Iris pigment epithelial cell (primary cell): Measurements from ENCODE around the gene USP24.
"Not testable (repeated sequence)": the region's sequence is repeated elsewhere in the genome, so short reads cannot be mapped to it uniquely, and the experiment has no call there.

ENCODE experiments used
- DNase-seq: peaks from one replicate; pipeline ENCODE4 v3.0.0-alpha.2; 2011; ENCODE audit warnings: low read depth

Gene USP24

DNA sequence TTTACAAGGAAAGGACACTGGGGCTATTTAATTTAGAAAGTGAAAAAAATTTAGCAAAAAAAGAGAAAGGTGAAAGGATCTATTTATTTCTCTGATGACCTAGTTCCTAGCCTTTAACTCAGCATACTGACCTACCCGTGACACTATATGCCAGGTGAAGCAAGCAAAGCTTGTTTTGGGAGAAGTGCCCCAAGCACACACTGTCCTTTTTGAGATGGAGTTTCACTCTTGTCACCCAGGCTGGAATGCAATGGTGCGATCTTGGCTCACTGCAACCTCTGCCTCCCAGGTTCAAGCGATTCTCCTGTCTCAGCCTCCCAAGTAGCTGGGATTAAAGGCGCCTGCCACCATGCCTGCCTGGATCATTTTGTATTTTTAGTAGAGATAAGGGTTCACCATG, 14.6 kb upstream of the USP24 start:
- not testable (repeated sequence) for DNase-seq

DNA sequence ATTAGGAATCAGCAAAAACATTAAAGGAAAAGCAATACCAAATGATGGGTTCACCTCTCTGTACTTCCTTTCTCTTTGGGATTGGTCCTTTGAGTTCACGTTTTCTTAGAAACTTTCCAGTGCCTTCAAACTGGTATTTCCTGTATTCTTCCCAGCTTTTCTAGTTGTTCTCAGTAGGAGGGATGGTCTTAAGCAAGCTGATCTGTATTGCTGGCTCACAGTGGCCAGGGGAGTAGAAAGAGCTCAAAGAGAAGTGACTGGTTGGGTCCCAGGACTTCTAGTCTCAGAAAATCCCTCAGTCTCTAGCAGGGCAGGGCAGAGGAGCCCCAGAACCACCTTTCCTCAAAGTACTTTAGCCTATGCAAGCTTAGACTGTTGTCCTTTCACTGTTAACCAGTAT, 10.1 kb upstream of the USP24 start:
- no peak for DNase-seq

DNA sequence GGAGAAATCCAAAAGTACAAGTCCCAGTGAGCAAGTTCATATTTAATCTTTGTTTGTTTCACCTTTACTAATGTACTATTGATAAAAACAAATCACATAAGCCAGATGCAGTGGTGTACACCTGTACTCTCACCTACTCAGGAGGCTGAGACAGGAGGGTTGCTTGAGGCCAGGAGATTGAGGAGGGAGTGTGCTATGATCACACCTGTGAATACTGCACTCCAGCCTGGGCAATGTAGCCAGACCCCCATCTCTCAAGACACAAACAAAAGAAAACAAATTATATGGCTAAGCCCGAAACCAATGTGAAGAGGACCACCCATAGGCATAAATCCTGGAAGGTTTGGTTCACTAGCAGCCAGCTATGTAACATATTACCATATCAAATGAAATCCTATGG, 9.6 kb upstream of the USP24 start:
- DNase-seq, result no peak

DNA sequence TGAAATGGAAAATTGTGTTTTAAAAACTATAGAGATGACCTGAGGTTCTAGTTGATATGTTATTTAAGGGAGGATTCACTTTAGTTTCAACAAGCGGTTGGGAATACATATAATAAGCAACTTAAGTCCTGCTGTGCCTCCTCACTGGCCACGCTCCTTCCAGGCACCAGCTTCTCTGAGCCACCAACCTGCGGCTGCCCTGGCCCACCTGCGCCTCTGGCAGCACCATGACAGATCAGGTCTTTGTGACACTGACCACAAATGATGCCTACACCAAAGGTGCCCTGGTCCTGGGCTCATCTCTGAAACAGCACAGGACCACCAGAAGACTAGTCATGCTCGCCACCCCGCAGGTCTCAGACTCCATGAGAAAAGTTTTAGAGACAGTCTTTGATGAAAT, 7.0 kb upstream of the USP24 start:
- no peak for DNase-seq

DNA sequence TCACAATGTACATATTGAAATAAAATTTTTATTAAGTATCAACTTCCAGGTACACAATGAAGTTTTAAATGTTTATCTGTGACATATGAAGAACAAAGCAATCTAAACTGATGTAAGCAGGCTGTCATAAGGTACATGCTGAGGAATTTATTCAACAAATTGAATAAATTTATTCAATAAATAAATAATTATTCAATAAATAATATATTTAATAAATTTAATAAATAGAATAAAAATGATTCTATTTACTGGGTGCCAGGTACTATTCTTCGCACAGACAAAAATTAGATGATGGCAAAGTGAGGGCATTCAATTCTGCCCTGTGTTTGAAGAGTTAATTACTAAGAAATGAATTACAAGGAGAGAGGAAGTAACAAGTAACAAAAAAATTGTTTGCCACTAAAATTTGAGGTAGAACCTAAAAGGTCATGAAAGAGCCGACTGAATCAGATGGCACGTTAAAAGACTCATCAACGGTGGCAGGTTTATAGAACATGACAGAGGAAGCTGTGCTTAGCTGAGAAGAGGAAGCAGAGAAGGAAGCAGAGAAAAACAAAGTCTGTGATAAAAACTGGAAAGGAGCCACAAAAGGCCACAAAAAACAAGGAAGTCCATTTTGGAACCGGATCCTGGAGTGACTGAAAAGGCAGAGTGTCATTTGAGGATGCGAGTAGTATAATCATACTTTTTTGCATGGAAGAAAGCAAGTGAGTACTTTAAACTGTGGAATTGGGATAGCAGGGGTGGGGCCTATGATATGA, 2.2 kb upstream of the USP24 start:
- DNase-seq, result no peak

DNA sequence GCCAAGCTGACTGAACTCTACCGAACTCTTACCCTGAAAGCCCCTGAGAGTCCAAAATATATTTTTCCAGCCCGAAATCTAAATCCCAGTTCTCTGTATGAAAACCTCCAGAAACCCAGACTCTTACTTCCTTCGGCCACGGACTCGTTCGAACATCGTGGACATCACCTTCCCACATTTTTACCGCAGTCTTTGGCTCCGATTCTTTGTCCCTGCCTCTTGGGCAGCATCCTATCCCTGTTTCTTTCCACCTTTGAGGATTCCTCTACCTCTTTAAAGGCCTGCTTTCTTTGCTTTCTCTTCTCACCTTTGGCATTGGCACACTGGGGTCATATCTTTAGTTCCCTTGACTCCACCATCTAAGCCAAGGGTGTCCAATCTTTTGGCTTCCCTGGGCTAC, 932 bp upstream of the USP24 start:
- DNase-seq, result no peak

DNA sequence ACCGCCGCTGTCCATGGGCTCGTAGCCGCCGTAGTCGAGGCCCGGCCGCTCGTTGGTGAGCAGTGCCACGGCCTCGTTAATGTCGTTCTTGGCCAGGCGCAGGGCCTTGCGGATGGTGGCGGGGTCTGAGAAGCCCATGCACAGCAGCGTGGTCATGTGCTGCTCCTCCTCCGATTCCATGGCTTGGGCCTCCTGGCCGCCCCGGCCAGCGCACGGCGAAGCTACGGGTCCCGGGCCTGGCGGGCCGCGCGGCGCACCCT, 300 bp downstream of the USP24 start:
- DNase-seq, result peak; percentile 47

DNA sequence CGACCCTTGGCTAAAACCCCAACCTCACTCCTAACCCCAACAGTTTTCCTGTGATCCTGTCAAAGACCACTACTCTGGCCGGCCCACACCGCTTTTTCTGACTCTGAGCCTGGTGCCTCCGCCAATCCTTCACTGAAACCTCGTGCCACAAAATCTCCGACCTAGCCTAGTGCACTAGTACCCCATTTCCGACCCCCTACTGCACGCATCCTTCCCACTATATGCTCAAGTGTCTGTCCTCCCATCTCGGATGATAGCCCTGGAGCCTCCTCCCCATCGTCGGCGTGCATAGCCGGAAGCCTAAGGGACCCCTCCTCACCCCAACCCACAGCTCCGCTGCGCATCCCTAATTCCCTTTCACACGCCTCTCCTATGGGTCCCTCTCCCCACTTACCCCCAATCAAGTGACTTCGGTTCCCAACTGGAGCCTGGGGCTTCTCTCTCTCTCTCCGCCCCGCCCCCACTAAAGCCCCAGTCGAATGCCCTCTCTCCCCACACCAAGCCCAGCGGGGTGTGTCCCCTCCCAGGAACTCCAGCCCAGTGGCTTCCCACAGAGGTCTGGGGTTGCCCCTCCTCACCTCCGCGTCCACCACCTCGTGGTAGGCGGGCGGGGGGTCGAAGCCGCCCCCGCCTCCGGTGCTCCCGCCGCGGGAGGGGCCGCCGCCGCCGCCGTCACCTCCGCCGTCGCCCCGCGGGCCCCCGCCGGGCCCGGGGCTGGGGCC, 791 bp downstream of the USP24 start:
- no peak for DNase-seq

DNA sequence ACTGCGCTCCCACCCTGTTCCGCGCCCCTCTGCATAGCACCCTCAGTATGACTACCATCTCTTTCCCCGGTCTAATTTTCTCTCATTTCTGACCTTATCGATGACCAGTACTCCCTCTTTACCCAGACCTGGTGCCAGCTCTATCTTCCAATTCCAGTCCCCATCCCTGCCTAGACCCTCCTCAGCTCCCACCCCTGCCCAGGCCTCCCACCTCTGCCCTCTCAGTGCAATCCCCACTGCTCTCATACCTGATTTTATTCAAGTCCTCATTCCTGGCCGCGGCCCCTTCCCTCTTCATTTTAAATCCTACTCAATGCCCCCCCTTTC, 1.3 kb downstream of the USP24 start:
- no peak for DNase-seq

DNA sequence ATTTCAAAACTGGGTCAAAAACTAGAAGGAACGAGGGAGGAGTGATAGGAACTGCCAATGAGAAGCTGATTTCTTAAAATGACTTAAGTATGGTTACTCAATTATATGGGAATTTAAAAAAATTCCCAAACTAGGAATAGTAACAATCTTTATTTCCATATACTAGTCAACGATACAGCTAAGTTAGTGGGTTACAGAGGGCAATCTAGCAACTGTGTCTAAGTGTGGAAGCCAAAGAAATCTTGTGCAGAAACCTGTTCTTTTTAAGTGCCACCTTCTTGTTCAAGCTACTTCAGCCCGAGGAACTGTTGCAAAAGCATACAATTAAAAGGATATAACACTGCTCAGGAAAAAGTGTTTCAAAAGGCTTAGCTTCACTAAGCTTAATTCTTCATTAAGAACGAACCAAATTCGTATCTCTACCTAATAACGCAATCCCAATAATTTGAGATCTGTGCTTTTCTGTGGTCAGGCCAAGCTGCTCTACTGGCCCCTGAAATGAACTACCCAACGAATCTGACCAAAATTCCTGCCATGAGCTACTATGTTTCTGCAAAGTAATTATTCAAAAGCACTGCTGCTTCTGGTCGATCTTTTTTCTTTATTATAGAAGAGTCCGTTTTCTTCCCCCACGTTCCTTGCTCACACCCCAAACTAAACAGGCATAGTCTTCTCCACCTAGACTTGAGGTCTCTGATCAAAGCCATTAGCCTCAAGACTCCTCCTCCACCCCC, 1.8 kb downstream of the USP24 start:
- DNase-seq, result no peak

DNA sequence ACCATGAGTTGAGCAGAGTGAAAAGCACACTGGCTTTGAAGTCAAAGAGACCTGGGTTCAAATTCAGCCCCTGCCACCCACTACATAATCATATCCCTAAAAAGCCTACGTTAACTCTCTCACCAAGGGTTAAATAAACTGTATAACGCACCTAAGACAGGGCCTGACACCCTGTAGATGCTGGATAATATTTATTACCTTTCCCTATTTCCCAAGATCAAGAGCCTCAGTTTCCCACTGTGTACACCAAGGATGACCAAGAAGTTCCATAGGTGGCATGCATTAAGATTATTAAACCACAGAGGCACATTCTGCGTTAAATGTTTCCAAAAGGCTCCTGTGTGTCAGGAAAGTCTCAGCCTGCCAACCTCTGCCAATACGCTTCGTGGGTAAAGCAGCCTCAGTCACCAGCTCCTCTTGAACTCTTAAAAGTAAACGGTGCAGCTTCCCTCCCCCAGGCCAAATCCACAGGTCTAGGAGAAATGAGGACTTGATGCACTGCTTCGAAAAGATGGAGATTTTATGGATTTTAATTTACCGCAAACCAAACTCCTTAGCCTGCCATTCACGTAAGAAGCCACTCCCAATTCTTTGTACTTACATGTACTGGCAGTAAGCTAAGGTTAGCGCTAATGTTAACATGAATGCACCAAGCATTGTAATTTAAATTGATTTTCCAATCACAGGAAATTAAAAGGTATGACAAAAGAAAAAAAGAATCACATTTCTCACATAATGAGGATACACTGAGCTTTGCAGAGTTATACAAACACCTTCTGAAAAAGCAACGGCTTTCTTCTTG, 2.6 kb downstream of the USP24 start:
- no peak for DNase-seq

DNA sequence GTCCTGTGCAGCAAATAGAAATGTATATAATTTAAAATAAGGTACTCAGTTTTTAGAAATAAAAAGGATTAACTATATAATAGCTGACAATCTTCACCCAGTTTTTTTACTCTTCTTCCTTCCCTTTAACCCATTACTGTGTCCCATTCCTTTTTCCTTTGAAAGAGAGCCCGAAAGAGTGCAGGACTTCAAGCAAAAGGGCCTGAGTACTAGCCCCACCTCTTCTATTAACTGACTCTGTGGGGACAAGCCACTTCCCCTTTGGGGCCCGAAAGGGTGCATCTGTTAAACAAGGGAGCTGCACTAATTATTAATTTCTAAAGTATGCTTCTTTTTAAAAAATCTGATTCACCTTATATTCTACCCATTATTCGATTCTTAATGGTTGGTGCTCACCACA, 3.3 kb downstream of the USP24 start:
- DNase-seq, result no peak

DNA sequence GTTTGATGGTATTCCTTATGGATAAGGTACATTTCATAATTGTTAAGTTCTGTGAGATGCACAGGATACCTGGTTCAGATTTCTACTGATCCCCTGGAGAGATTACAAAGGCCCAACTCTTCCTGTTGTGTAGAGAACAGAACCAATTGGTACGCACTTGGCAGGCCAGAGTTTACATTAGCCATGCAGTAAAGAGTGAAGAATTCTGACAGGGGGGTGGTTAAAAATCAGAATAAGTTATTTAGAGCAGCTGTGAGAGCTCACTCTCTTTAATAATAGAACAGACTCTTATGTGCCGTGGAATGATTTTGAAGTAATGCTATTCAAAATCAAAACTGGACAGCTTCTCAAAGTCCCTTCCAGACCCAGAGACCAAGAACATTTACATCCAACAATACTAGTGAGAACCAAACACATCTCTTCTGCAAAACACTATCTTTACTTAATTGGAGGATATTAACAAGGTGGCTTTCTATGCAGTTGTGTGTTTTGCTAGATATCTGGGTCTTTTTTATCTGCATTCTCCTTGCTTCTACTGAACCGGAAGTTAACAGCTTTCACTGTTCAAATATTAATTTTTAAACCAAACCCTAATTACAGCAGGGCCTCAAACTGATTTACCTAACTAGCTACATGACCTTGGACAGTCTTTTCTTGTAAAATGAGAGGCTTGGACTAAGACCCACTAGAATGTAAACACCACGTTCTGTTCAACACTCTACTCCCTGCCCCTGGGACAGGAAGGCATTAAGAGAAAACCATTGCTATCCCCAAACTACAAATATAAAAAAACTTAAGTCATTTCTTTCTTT, 4.0 kb downstream of the USP24 start:
- DNase-seq, result peak; percentile 44

DNA sequence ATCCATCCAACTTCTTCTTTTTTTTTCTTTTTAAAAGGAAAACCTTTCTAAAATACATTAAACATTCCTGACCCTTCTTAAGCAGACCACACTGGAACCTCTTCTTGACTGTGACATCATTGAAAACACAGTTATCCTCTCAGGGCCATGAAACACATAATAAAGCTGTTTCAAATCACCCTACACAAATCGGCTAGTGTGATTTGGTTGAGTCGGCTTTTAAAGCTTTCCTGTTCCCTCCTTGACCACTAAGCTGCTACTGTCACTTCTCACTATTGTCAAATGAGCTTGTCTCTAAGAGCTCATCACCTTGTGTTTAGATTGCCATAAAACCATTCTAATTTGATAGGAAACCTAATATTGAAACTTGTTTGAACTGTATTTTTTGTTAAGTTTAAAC, 5.9 kb downstream of the USP24 start:
- DNase-seq, result no peak

DNA sequence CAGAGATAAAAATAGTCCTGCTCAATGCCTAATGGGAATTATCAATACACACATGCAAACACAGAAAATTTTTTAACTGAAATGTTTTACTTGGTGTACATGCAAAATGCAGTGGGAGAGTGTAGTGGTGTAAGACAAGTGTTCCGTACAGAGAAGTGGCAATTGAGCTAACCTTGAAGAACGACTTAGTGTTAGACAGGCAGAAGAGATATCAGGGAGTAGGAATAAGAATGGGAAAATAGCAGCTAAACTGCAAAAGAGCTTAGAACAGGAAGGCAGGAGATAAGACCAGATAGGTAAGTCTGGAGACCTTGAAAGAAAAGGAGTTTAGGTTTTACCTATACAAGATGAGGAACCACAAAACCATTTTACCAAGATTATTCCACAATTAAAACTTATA, 9.0 kb downstream of the USP24 start:
- no peak for DNase-seq

DNA sequence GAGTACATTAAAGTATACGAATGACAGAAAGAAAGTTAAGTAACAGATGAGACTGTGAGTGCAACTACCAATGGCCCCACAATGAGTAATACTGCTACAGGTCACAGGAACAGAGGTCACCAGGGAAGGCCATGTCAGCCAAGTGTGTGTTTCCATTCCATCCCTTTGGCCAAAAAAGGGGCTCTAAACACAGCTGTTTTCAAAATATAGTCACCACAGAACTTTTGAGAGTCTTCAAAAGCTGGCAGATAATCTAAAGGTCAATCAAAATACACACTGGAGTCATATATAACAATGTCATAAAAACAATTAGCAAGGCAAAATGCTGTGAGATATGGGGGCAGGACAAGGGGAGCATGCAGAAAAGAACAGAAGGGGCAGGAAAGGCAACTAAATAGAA, 10.2 kb downstream of the USP24 start:
- no peak for DNase-seq

DNA sequence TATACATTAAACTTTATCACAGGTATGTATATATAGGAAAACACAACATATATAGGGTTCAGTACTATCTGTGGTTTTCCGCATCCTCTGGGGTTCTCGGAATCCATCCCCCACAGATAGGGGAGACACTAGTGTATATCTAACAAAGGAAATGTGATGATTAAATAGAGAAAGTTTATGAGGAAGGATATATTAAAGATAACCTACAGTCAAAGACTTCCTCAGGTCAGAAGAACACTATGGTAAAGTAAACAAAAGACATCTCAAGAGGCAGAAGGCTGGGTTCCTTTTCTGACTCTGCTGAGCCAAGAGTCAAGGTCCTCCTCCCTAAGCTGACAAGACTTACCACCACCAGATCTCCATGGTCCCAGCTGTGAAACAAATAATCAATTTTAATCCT, 12.1 kb downstream of the USP24 start:
- no peak for DNase-seq

DNA sequence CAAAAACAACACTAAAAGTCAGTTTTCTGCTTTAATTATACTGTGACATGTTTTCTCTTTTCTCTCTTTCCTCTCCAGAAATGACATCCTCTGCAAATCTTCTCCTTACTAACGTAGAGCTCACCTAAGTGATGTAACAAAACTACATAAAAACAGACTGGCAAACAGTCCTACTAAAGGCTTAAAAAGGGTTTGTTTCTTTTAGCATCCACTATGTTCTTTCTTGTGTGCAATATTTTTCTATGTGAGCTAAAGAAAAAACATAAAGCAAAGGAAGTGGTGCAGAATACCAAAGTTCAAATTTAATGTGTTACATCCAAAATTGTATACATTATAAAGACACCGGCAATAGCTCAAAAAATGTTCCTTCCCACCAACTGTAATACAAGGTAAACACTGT, 14.5 kb downstream of the USP24 start:
- no peak for DNase-seq

DNA sequence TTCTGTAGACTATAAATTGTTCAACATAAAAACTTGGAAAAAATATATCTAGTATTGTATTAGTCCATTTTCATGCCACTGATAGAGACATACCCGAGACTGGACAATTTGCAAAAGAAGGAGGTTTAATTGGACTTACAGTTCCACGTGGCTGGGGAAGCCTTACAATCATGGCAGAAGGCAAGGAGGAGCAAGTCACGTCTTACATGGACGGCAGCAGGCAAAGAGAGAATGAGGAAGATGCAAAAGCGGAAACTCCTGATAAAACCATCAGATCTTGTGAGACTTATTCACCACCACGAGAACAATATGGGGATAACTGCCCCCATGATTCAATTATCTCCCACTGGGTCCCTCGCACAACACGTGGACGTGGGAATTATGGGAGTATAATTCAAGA, 15.4 kb downstream of the USP24 start:
- not testable (repeated sequence) for DNase-seq

DNA sequence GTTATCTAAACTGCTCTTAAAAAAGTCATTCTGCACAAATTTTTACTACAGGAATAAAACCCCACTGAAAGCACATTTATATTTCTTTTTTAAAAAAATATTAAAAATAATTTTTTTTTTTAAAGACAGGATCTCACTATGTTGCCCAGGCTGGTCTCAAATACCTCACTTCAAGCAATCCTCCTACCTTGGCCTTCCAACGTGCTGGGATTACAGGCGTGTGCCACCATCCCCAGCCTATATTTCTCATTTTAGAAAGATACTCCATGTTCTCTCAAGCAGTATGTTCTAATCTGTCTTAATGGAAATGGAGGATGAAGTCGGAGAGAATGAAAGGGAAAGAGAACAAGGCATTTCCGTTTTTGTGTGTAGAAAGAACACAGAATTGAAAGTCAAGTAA, 17.1 kb downstream of the USP24 start:
- DNase-seq, result no peak

DNA sequence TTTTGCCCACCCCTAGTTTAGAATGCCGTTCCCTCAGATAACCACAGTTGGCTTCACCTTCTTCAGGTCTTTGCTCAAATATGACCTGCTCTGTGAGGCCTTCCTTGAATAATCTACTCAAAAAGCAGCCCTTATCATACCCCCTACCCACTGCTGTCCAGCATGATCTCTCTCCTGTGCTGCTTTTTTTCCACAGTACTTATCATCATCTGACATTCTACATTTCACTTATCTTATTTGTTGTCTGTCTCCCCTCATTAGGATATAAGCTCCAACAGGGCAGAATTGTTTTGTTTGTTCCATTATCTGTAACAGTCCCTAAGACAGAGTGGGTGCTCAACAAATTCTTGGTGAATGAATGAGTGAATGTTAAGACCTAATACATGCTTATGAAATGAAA, 18.1 kb downstream of the USP24 start:
- DNase-seq, result no peak

DNA sequence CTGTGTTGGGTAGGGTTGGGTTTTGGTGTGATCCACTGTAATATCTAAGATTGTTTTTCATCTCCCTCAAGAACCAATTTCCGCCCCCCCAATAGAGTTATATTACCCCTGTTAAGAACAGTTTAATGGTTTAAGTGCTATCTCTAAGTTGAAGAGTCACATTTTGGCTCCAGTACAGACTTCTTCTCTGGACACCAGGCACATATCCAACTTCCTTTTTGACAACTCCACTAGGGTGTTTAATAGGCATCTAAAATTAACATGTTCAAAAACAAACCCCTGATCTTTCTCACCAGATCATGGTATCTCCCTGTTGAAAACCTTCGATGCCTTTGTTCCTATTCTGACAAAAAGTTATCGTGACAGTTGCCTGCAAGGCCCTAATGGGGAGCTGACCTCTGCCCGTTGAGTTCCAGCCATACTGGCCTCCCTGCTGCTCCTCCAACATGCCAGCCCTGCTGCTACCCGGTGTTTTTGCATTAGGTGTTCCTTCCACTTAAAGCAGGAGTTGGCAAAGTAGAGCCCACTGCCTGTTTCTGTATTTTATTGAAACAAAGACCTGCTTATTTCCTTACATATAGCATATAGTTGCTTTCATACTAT, 18.6 kb downstream of the USP24 start:
- no peak for DNase-seq
